HepG2 (cell line): ENCODE measurements around the gene SLC45A2.

Experiments used
- CENPT ChIP-seq: sonication (generic); formaldehyde crosslinking; IDR thresholded peaks from 2 replicates; pipeline ENCODE4 v1.8.0; 2022; ENCODE audit warnings: low read depth, mild to moderate bottlenecking, moderate library complexity, missing genetic modification reagents
- CTCF ChIP-seq: sonication (generic); formaldehyde crosslinking; IDR thresholded peaks from 2 replicates; pipeline ENCODE4 v1.5.0; 2020; ENCODE audit warnings: mild to moderate bottlenecking, missing genetic modification reagents, moderate library complexity
- POLR2A ChIP-seq, 2 experiments: IDR thresholded peaks; 2 replicates each; pipeline ENCODE4 v1.6.1; 2011; ENCODE audit warnings: low read depth in 2 of 2, low read length in 2 of 2, mild to moderate bottlenecking in 1 of 2, moderate library complexity in 1 of 2; ENCODE audit not compliant: insufficient read depth in 1 of 2
- STAT6 ChIP-seq: sonication (generic); formaldehyde crosslinking; IDR thresholded peaks from 2 replicates; pipeline ENCODE4 v1.4.0; 2020; ENCODE audit warnings: missing genetic modification reagents, mild to moderate bottlenecking, borderline replicate concordance
- TAF1 ChIP-seq: sonication (generic); formaldehyde crosslinking; IDR thresholded peaks from 2 replicates; pipeline ENCODE4 v1.4.0; 2020; ENCODE audit warnings: missing genetic modification reagents
- ZNF567 ChIP-seq: sonication (generic); formaldehyde crosslinking; IDR thresholded peaks from 2 replicates; pipeline ENCODE4 v1.8.1; 2023; ENCODE audit warnings: mild to moderate bottlenecking, missing genetic modification reagents, borderline replicate concordance

- TF ChIP-seq STAT6 (no peak), POLR2A (IDR thresholded peaks at IDR 0.05; ENCODE audit: insufficient read depth in 1 of 2, low read depth in 2 of 2, low read length in 2 of 2) (no peak), TAF1 (CRISPR knock-in tag) (no peak), CENPT (CRISPR knock-in tag) (no peak), CTCF (CRISPR knock-in tag) (no peak), ZNF567 (CRISPR knock-in tag) (no peak)
Measured at GRCh38 chr5:34008802-34009201, 24.3 kb upstream of the SLC45A2 start.
